Adipocyte (in vitro differentiated cells): ENCODE data around the gene DDC.

Experiments
- DNase-seq: peaks from one replicate; pipeline ENCODE4 v3.0.0-alpha.2; 2015; ENCODE audit warnings: low read depth
- H3K27me3 ChIP-seq: replicated peaks from 2 replicates; pipeline ENCODE4 v1.7.0; 2013; ENCODE audit warnings: mild to moderate bottlenecking, low read length, moderate library complexity; ENCODE audit not compliant: control insufficient read depth, insufficient read depth
- H3K36me3 ChIP-seq: 2 replicates; pipeline ENCODE4 v1.7.0; 2013; ENCODE audit warnings: low read length, mild to moderate bottlenecking, moderate library complexity; ENCODE audit not compliant: control insufficient read depth, insufficient read depth, severe bottlenecking
- H3K4me1 ChIP-seq: 2 replicates; pipeline ENCODE4 v1.7.0; 2013; ENCODE audit warnings: mild to moderate bottlenecking, low read length, moderate library complexity; ENCODE audit not compliant: control insufficient read depth, insufficient read depth
- H3K4me3 ChIP-seq: 2 replicates; pipeline ENCODE4 v1.7.0; 2013; ENCODE audit warnings: mild to moderate bottlenecking, low read length, moderate library complexity
- H3K9ac ChIP-seq: 2 replicates; pipeline ENCODE4 v1.7.0; 2013; ENCODE audit warnings: mild to moderate bottlenecking, low read length, moderate library complexity
- H3K9me3 ChIP-seq: 2 replicates; pipeline ENCODE4 v1.7.0; 2013; ENCODE audit warnings: mild to moderate bottlenecking, low read length, moderate library complexity; ENCODE audit not compliant: control insufficient read depth

DDC gene

GRCh38 chr7:50421043-50421442, 144.2 kb downstream of the DDC start:
- Histone ChIP-seq H3K27me3 (no peaks in the 10 kb centered on the region), H3K4me3 (no peak overlapping the region), H3K9me3 (no peaks in the 10 kb centered on the region), H3K4me1 (peaks cover 3% of the 10 kb centered on the region), H3K9ac (no peak overlapping the region), H3K36me3 (no peaks in the 10 kb centered on the region)
- no peak for DNase-seq

GRCh38 chr7:50418526-50419290, 146.5 kb downstream of the DDC start:
- DNase-seq: no peak
- peaks cover 3% of the 10 kb centered on the region for H3K27me3 ChIP-seq
- no peaks in the 10 kb centered on the region for H3K9me3 ChIP-seq
- H3K4me3 ChIP-seq: no peak overlapping the region
- H3K4me1 ChIP-seq: peaks cover 3% of the 10 kb centered on the region
- H3K36me3 ChIP-seq: no peaks in the 10 kb centered on the region
- H3K9ac ChIP-seq: no peak overlapping the region

DNA sequence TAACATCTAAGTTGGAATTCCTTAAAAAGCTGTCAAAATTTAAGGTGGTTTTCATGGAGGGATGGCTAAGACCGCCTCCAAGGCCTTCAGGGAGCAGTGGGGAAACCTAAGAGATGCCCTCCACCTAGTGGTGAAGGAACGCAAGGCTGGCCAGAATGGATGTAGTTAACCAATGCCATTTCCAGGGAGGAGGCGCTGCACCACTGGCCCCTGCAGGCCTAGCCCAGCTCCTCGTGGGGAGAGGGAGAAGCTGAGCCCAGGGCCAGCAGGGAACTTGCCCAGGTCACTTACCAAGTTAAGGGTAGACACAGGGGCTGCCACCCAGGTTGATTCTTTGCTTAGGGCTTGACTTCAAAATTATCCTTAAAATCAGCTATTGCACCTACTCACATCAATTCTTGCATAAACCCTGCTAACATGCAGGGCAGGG, 147.1 kb downstream of the DDC start:
- Histone ChIP-seq H3K4me1 (peaks cover 3% of the 10 kb centered on the region), H3K4me3 (no peak overlapping the region), H3K9ac (no peak overlapping the region), H3K36me3 (no peaks in the 10 kb centered on the region), H3K27me3 (peaks cover 3% of the 10 kb centered on the region), H3K9me3 (no peaks in the 10 kb centered on the region)
- peak; percentile 82 for DNase-seq

DNA sequence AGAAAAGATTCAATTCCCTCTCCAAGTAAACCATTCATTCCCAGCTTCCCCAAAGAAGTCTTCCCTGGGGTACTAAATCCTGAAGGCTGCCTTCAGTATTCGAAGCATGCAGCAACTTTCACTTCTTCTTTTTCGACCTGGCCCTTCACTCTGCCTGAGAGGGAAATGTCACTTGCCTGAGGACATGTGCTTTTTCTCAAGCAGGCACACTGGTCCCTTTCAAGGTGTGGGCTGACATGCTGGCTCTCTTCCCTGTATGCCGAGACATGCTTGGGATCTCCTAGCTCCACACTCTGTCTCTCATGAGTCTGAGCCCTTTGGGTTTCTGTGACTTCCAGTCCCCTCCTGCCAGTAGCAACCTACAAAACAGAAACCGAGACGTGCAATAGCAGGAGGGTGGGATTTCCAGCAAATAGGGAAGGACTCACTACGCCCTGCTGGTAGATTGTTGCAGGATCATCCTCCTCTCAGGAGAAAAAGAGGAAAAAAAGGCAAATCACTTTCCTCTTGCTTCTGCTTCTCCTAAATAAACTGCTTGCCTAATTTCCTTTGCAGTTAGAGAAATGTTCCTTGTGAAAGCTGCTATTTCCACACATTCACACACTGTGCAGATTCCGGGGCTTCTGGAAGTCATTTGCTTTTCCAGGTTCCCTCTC, 148.6 kb downstream of the DDC start:
- Histone ChIP-seq H3K4me3 (no peak overlapping the region), H3K9me3 (no peaks in the 10 kb centered on the region), H3K9ac (no peak overlapping the region), H3K4me1 (peaks cover 3% of the 10 kb centered on the region), H3K27me3 (peaks cover 3% of the 10 kb centered on the region), H3K36me3 (no peaks in the 10 kb centered on the region)
- DNase-seq: no peak

- Histone ChIP-seq H3K36me3 (no peaks in the 10 kb centered on the region), H3K9me3 (no peaks in the 10 kb centered on the region), H3K4me3 (no peak overlapping the region), H3K9ac (no peak overlapping the region), H3K4me1 (peaks cover 3% of the 10 kb centered on the region), H3K27me3 (peaks cover 5% of the 10 kb centered on the region)
- no peak for DNase-seq
These were observed 149.3 kb downstream of the DDC start for GRCh38 chr7:50415844-50416364.

DNA sequence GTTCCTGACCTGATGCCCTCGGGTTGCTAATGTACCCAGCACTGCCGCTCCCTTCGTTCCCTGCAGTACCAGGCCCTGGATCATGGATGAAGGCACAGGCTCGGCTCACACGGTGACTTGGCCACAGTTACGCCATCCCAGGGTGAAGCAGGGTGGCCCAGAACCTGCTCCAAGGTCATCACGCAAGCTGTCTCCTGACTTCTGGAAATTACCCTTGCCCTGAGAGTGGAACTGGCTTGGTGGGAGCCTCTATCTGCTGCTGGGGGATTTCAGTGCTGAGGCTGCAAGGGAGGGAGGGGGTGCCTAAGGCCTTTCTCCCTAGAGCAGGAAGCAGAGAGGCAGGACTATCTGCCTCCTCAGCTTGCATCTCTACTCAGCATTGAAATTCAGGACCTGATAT, 151.6 kb downstream of the DDC start:
- H3K4me3 ChIP-seq: no peak overlapping the region
- H3K27me3 ChIP-seq: peaks cover 16% of the 10 kb centered on the region
- peaks cover 3% of the 10 kb centered on the region for H3K4me1 ChIP-seq
- no peaks in the 10 kb centered on the region for H3K36me3 ChIP-seq
- DNase-seq: no peak
- H3K9me3 ChIP-seq: no peaks in the 10 kb centered on the region
- no peak overlapping the region for H3K9ac ChIP-seq

- H3K9ac ChIP-seq: no peak overlapping the region
- no peak for DNase-seq
- H3K9me3 ChIP-seq: no peaks in the 10 kb centered on the region
These were observed 152.2 kb downstream of the DDC start for GRCh38 chr7:50412973-50413372.

GRCh38 chr7:50411332-50411731, 153.9 kb downstream of the DDC start:
- no peaks in the 10 kb centered on the region for H3K4me1 ChIP-seq
- peaks cover 39% of the 10 kb centered on the region for H3K27me3 ChIP-seq
- no peak overlapping the region for H3K9ac ChIP-seq
- DNase-seq: no peak
- no peaks in the 10 kb centered on the region for H3K36me3 ChIP-seq
- H3K9me3 ChIP-seq: no peaks in the 10 kb centered on the region
- H3K4me3 ChIP-seq: no peak overlapping the region

More at GRCh38 chr7:50412973-50413372, 152.2 kb downstream of the DDC start:
- Histone ChIP-seq H3K27me3 (peaks cover 22% of the 10 kb centered on the region), H3K4me1 (peaks cover 3% of the 10 kb centered on the region), H3K36me3 (no peaks in the 10 kb centered on the region), H3K4me3 (no peak overlapping the region)

- Histone ChIP-seq H3K4me3 (no peak overlapping the region), H3K9me3 (no peaks in the 10 kb centered on the region), H3K4me1 (no peaks in the 10 kb centered on the region), H3K36me3 (no peaks in the 10 kb centered on the region), H3K27me3 (peaks cover 39% of the 10 kb centered on the region), H3K9ac (no peak overlapping the region)
- DNase-seq: no peak
These were observed 155.1 kb downstream of the DDC start for GRCh38 chr7:50409856-50410745.
